SK-MEL-5 (cell line): ENCODE results near the gene FDPS. TPM values are rescaled to one million over a fixed set of nuclear protein-coding genes. Genes with fewer than 3 reads are reported as not detected.
"Not testable (repeated sequence)": the region's sequence is repeated elsewhere in the genome, so short reads cannot be mapped to it uniquely, and the experiment has no call there.

Experiments used
- DNase-seq: peaks from one replicate; pipeline ENCODE4 v3.0.0-alpha.2; 2016; ENCODE audit warnings: low read depth, low spot score
- in situ Hi-C: cut with HindIII; loops from 2 replicates; pipeline ENCODE4 v1.10.0; 2016; ENCODE audit warnings: low sequenced_read_pairs, high pct_unique_total_duplicates, low pct_unique_long_range_greater_than_20kb
- small RNA-seq, 2 experiments: library from RNA; depleted of rRNA; stranded (forward); fragments of <200 nt; gene quantifications; one replicate each; pipeline ENCODE3, GENCODE V24; 2014
- total RNA-seq: library from RNA; depleted of rRNA; stranded (reverse); fragments of >200 nt; shearing (Covaris generic); gene quantifications from 2 replicates; pipeline ENCODE4 v1.2.3, GENCODE V29; 2014; rRNA removed

Gene FDPS
- total RNA-seq, 1 experiment from 2014 or later = 212 TPM

DNA sequence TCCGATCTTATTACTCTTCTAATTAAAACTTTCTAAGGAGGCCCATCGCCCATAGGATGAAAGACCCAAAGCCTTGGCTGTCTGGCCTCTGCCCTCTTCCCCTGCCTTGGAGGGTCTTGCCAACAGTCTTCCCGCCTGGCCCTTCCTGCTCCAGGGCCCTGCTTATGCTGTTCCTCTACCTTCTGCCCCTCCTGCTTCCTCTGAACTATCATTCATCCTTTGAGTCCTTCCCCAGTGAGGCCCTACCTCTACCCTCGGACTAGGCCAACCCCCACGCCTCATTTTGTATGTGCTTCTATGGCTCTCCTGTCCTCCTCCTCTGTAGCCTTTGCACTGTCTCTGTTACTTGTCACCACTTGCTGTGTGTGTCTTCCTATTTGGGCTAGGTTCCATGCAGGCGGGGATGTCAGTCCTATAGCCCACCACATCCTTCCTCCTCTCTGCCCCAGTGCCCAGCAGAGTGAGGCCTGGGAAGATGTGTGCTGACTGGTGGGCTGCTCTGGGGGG is 17.4 kb downstream of the FDPS start:
- in situ Hi-C loops = no loop called here
- DNase-seq = no peak

DNA sequence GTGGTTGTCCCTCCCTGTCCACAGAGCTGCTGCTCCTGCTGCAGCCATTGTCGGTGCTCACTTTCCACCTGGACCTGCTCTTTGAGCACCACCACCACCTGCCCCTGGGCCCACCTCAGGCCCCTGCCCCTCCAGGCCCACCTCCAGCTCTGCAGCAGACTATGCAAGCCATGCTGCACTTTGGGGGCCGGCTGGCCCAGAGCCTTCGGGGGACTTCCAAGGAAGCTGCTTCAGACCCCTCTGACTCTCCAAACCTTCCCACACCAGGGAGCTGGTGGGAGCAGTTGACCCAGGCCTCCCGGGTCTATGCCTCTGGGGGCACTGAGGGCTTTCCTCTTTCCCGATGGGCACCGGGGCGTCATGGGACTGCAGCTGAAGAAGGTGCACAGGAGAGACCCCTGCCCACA is 18.0 kb downstream of the FDPS start:
- no peak for DNase-seq
- in situ Hi-C loops = no loop called here

DNA sequence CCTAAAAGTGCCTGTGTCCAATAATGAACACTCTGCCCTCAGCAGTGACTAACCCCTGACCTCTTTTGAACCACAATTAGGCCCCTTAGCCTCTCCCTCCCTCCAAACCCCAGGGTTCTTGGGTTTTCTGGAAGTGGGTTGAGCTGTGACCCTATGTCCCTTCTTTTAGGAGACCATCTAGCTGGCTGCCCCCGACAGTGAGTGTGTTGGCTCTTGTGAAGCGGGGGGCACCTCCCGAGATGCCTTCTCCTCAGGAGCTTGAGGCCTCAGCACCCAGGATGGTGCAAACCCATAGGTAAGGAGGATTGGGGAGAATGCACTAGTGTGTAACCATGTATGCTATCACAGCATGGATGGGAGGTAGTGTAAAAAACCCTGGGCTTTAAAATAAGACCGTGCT is 19.3 kb downstream of the FDPS start:
- no peak for DNase-seq
- in situ Hi-C loops = no loop called here

DNA sequence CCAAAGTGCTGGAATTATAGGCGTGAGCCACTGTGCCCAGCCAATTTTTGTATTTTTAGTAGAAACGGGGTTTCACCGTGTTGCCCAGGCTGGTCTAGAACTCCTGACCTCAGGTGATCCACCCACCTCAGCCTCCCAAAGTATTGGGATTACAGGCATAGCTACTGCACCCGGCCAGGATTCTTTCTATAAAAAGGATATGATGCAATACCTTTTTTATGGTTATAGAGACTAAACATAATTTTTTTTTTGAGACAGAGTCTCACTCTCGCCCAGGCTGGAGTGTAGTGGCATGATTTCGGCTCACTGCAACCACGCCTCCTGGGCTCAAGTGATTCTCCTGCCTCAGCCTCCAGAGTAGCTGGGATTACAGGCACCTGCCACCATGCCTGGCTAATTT is 20.2 kb downstream of the FDPS start:
- DNase-seq, in situ Hi-C loops: not testable (repeated sequence)

DNA sequence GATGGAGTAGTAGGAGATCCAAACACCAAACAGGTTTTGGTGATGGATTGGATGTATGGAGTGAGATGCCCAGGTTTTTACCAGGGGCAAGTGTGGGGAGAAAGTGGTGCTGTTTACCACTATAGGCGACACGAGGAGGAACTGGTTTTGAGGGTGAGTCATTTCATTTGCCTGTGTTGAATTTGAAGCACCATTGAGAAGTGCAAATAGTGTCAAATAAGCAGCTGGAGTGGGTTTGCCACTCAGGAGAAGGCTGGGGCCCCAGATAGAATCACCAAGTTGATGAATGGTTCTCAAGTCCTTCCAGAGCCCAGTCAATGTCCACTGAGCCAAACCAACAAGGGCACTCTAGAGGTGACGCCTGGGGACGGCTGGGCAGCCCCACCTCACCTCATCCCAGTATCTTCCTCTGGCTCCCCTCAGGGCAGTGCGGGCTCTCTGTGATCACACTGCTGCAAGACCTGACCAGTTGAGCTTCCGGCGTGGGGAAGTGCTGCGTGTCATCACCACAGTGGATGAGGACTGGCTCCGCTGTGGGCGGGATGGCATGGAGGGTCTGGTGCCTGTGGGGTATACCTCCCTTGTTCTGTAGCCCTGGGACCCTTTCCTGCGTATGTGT is 21.4 kb downstream of the FDPS start:
- in situ Hi-C loops = no loop called here
- no peak for DNase-seq

DNA sequence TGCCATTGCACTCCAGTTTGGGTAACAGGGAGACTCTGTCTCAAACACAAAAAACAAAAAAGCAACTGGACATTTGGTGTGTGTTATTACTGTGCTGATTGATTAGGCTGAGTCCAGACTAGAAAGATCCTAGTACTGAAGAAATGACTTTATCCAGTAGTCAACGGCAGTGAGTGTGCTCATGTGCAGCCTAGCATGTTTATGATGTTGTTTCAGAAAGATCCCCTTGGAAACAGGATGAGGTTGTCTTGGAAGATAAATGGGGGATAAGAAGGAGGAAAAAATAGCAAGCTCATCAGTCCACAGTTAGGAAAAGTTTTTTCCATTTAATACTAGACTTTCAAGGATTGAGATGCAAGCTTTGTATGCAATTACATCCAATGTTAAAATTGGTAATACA is 26.3 kb downstream of the FDPS start:
- no peak for DNase-seq
- in situ Hi-C loops = no loop called here

DNA sequence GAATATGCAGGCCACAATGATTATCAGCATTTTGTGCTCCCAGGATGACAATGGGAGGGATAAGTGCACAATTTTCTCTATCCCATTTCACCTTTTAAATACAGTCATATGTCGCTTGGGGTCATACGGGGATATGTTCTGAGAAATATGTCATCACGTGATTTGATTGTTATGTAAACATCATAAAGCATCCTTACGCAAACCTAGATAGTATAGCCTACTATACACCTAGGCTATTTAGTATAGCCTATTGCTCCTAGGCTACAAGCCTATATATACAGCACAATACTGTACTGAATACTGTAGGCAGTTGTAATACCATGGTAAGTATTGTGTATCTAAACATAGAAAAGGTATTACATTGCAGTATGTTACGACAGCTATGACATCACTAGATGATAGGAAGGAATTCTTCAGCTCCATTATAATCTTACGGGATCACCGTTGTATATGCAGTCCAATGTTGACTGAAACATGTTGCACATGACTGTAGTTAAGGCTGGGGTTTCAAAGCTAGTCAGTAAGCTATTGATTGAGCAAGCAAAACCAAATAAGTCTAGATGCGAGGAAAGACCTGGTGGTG is 30.9 kb downstream of the FDPS start:
- no peak for DNase-seq
- in situ Hi-C loops = no loop called here

DNA sequence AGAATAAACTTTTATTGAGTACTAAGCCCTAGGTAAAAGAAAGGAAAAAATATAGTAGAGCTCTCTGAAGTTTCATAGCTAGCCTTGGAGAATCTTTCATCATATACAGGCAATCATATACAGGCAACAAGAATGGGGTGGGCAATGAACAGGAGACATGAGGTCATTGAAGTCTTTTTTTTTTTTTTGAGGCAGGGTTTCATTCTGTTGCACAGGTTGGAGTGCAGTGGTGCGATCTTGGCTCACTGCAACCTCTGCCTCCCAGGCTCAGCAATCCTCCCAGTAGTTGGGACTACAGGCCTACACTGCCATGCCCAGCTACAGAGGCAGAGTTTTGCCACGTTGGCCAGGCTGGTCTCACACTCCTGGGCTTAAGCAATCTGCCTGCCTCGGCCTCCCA is 34.2 kb downstream of the FDPS start:
- in situ Hi-C loops = no loop called here
- DNase-seq = no peak

DNA sequence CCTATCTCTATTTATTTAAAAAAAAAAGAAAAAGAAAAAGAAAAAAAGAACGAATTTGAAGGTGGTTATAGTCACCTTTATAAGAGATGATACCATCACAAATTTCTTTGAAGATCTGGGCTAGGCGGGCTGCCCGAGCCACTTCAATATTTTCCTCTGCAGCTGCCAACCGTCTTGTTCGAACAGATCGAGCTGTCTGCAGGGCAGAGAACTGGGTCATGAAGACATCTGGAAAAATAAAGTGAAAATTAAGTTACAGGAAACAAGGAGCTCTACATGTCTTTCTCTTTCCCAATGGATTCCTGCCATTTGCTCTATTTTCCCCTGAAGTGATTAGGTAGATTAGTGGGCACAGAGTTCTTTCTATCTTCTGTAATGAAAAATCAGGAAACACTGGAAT is 44.0 kb downstream of the FDPS start:
- in situ Hi-C loops = no loop called here
- no peak for DNase-seq

DNA sequence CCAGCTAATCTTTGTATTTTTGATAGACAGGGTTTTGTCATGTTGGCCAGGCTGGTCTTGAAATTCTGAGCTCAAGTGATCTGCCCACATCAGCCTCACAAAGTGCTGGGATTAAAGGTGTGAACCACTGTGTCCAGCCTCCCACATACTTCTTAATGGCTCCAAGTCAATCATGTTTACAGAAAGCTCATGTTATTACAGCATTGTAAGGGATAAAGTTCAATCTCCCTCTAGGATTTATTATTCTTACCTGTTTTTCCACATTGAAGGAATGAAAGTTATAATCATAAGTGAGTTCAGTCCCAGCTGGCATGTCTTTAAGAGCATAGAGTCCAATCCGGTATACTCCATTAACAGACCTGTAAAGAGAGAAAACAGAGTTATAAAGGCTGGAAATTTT is 51.4 kb downstream of the FDPS start:
- no peak for DNase-seq
- in situ Hi-C loops = no loop called here

Small RNAs within 50 kb of the gene (small RNA-seq; reads per million reads assigned to genes)
- gene RNU6-106P = 0 to 0.10 reads per million in 2 experiments

Other genes starting within 250 kb of the FDPS start
- gene EFNA4, start 245.1 kb upstream of the FDPS start, total RNA-seq = 12.7 and 13.9 TPM in 2 replicates
- gene EFNA3, start 230.0 kb upstream of the FDPS start, total RNA-seq = 6.6 and 8.2 TPM in 2 replicates
- 25.3 and 25.7 TPM in 2 replicates for gene EFNA1, start 181.0 kb upstream of the FDPS start, total RNA-seq
- 57.4 and 61.6 TPM in 2 replicates for gene SLC50A1, start 173.0 kb upstream of the FDPS start, total RNA-seq
- gene DPM3, start 168.3 kb upstream of the FDPS start, total RNA-seq = 28.5 and 36.9 TPM in 2 replicates
- gene KRTCAP2, start 135.6 kb upstream of the FDPS start, total RNA-seq = 326 and 369 TPM in 2 replicates
- gene TRIM46, start 135.0 kb upstream of the FDPS start, total RNA-seq = 0.85 and 1.3 TPM in 2 replicates
- gene THBS3, start 101.0 kb upstream of the FDPS start, total RNA-seq = 11.4 and 12.1 TPM in 2 replicates
- 128 and 140 TPM in 2 replicates for gene MTX1, start 100.2 kb upstream of the FDPS start, total RNA-seq
- 6.3 and 7.9 TPM in 2 replicates for gene ENTREP3, start 53.4 kb upstream of the FDPS start, total RNA-seq
- gene SCAMP3, start 46.5 kb upstream of the FDPS start, total RNA-seq = 336 and 344 TPM in 2 replicates
- 16.4 and 28.1 TPM in 2 replicates for gene CLK2, start 35.4 kb upstream of the FDPS start, total RNA-seq
- 2.9 and 3.3 TPM in 2 replicates for gene HCN3, start 31.4 kb upstream of the FDPS start, total RNA-seq
- 0.11 TPM in 1 of 2 replicates, not detected in the other for gene PKLR, start 7.4 kb upstream of the FDPS start, total RNA-seq
- gene RUSC1, start 12.0 kb downstream of the FDPS start, total RNA-seq = 8.3 and 10.7 TPM in 2 replicates